Liver (tissue), 9 donors: ENCODE measurements around the gene WNK2. TPM values are rescaled to one million over a fixed set of nuclear protein-coding genes. Genes with fewer than 3 reads are reported as not detected.
A peak's percentile ranks its signal among the peaks of the same experiment; 100 is the strongest.

ENCODE experiments used
- DNase-seq: peaks from one replicate; pipeline ENCODE4 v3.0.0-alpha.2; 2017; ENCODE audit warnings: low spot score
- H3K27ac ChIP-seq, 2 donors: one replicate each; pipeline ENCODE4 v1.7.0; 2013; ENCODE audit warnings: inconsistent platforms in 2 of 2, low read length in 2 of 2, control low read depth in 1 of 2, low read depth in 1 of 2, mild to moderate bottlenecking in 1 of 2
- H3K27me3 ChIP-seq, 4 donors: one replicate each; pipeline versions ENCODE4 v1.6.1 to v1.7.0; 2013; ENCODE audit warnings: low read length in 3 of 4, inconsistent platforms in 1 of 4, mild to moderate bottlenecking in 1 of 4, moderate library complexity in 1 of 4; ENCODE audit not compliant: control insufficient read depth in 4 of 4, insufficient read depth in 4 of 4
- H3K36me3 ChIP-seq, 4 donors: one replicate each; pipeline versions ENCODE4 v1.6.1 to v1.7.0; 2013; ENCODE audit warnings: low read length in 3 of 4, mild to moderate bottlenecking in 3 of 4, low read depth in 1 of 4, moderate library complexity in 1 of 4; ENCODE audit not compliant: control insufficient read depth in 4 of 4, insufficient read depth in 3 of 4
- H3K4me1 ChIP-seq, 4 donors: one replicate each; pipeline versions ENCODE4 v1.6.1 to v1.7.0; 2013; ENCODE audit warnings: low read length in 3 of 4, mild to moderate bottlenecking in 3 of 4, moderate library complexity in 1 of 4; ENCODE audit not compliant: control insufficient read depth in 4 of 4, insufficient read depth in 4 of 4
- H3K4me3 ChIP-seq, 3 donors: one replicate each; pipeline versions ENCODE4 v1.6.1 to v1.7.0; 2013; ENCODE audit warnings: low read length in 3 of 3, control low read depth in 1 of 3, low read depth in 1 of 3, mild to moderate bottlenecking in 1 of 3
- H3K9ac ChIP-seq, 2 donors: one replicate each; pipeline ENCODE4 v1.7.0; 2013; ENCODE audit warnings: low read length in 2 of 2, mild to moderate bottlenecking in 2 of 2, moderate library complexity in 2 of 2, control low read depth in 1 of 2, low read depth in 1 of 2
- H3K9me3 ChIP-seq, 4 donors: one replicate each; pipeline versions ENCODE4 v1.6.1 to v1.7.0; 2013; ENCODE audit warnings: low read length in 3 of 4; ENCODE audit not compliant: control insufficient read depth in 4 of 4
- CTCF ChIP-seq: fragments of 150-350 bp; IDR thresholded peaks from 2 replicates; pipeline ENCODE4 v1.5.1; 2017; ENCODE audit warnings: improper control_type of control experiment, low read depth, low read length; ENCODE audit not compliant: missing input control
- FOXA2 ChIP-seq: IDR thresholded peaks from 2 replicates; pipeline ENCODE4 v1.6.1; 2016; ENCODE audit warnings: antibody characterized with exemption
- GABPA ChIP-seq, 2 donors: IDR thresholded peaks in 1 of 2; conservative IDR thresholded peaks in 1 of 2; 2 replicates each; pipeline ENCODE4 v1.6.1; 2016; ENCODE audit warnings: antibody characterized with exemption in 2 of 2, mild to moderate bottlenecking in 1 of 2, moderate library complexity in 1 of 2
- HNF4A ChIP-seq, 2 donors: conservative IDR thresholded peaks; 2 replicates each; pipeline ENCODE4 v1.6.1; 2016; ENCODE audit warnings: antibody characterized with exemption in 2 of 2, mild to moderate bottlenecking in 2 of 2
- HNF4G ChIP-seq: IDR thresholded peaks from 2 replicates; pipeline ENCODE4 v1.6.1; 2016; ENCODE audit warnings: antibody characterized with exemption
- JUND ChIP-seq, 2 donors: IDR thresholded peaks; 2 replicates each; pipeline ENCODE4 v1.6.1; 2016; ENCODE audit warnings: antibody characterized with exemption in 2 of 2
- MAX ChIP-seq: IDR thresholded peaks from 2 replicates; pipeline ENCODE4 v1.6.1; 2016; ENCODE audit warnings: antibody characterized with exemption
- RAD21 ChIP-seq, 2 donors: IDR thresholded peaks; 2 replicates each; pipeline ENCODE4 v1.6.1; 2016; ENCODE audit warnings: antibody characterized with exemption in 2 of 2, mild to moderate bottlenecking in 2 of 2
- RXRA ChIP-seq, 2 donors: IDR thresholded peaks; 2 replicates each; pipeline ENCODE4 v1.6.1; 2017 to 2018; ENCODE audit warnings: antibody characterized with exemption in 2 of 2, mild to moderate bottlenecking in 1 of 2
- SP1 ChIP-seq: IDR thresholded peaks from 2 replicates; pipeline ENCODE4 v1.6.1; 2018; ENCODE audit warnings: antibody characterized with exemption, mild to moderate bottlenecking
- WGBS: extraction: QIAGEN DNeasy Blood & Tissue Kit; methylation state at CpG from one replicate; pipeline ENCODE4 v1.1.7; 2013; 5-methylcytosine and 5-hydroxymethylcytosine counted together
- polyA plus RNA-seq, 2 donors: library from polyadenylated mRNA; stranded (reverse) in 1 of 2; unstranded in 1 of 2; fragments of 200-250 nt in 1 of 2; fragments of >200 nt in 1 of 2; fragmentation: Nextera tagmentation in 1 of 2; extraction: Ambion mirVana in 1 of 2; gene quantifications; one replicate each; pipeline versions ENCODE4 v1.2.1 to v1.2.3, GENCODE V29; 2013 to 2015
- total RNA-seq, 2 donors: library from RNA; depleted of rRNA; stranded (reverse); fragments of >200 nt; gene quantifications; one replicate each; pipeline ENCODE4 v1.2.3, GENCODE V29; 2014
- TF ChIP-seq, protein P1 (sequence below): IDR thresholded peaks from 2 replicates; pipeline ENCODE4 v1.6.1; 2016; ENCODE audit warnings: antibody characterized with exemption
- TF ChIP-seq, protein P2 (sequence below): IDR thresholded peaks from 2 replicates; pipeline ENCODE4 v1.6.1; 2016; ENCODE audit warnings: antibody characterized with exemption
- donor health status: healthy.
- donor health status: healthy.
- donor health status: healthy.
- donor health status: healthy.
- donor health status: healthy.

WNK2 gene
- total and polyA plus RNA-seq, 4 donors = 0.65 to 4.4 (median 1.7) TPM

DNA sequence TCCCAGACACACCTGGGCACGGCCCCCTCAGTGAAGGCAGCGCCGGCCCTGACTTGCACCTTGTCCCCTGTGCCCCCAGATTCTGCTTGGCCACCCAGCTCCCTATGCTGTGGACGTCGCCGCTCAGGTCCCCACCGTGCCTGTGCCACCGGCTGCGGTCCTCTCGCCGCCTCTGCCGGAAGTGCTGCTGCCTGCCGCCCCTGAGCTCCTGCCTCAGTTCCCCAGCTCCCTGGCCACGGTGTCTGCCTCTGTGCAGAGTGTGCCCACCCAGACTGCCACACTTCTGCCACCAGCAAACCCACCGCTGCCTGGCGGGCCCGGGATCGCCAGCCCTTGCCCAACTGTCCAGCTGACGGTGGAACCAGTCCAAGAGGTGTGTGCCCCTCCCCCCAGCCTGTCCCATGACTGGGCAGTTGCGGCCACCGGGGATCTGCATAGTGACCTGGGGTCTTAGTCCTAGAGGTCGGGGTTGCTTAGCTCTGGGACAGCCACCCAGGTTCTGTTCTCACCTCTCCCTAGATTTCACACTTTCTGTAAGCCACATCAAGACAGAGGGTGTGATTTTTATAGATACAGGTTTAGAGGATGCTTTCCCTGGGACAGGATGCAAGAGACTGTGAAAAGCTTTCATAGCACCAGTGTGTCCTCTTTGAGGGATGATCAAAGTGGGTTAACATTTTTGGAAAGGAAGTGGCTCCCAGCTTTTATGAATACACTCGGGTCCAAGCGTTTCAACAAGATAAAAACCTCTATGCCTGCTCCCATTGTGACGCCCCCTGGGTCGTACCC is 78.0 kb downstream of the WNK2 start:
- no peaks in the 10 kb centered on the region for H3K27me3 ChIP-seq
- H3K4me1 ChIP-seq = peaks cover 0 to 2% (median 0%) of the 10 kb centered on the region in 4 donors
- H3K9ac ChIP-seq = no peak overlapping the region
- no peaks in the 10 kb centered on the region for H3K36me3 ChIP-seq
- 89% methylated on average over 26 of the region's 26 CpGs for WGBS
- H3K9me3 ChIP-seq = no peaks in the 10 kb centered on the region
- DNase-seq = peak; percentile 31
- no peak overlapping the region for H3K27ac ChIP-seq
- TF ChIP-seq RXRA (IDR thresholded peaks at IDR 0.05) = no peak
- TF ChIP-seq HNF4G = no peak
- no peak for TF ChIP-seq CTCF
- TF ChIP-seq MAX = no peak
- TF ChIP-seq RAD21 (IDR thresholded peaks at IDR 0.05) = no peak
- TF ChIP-seq, protein P1, sequence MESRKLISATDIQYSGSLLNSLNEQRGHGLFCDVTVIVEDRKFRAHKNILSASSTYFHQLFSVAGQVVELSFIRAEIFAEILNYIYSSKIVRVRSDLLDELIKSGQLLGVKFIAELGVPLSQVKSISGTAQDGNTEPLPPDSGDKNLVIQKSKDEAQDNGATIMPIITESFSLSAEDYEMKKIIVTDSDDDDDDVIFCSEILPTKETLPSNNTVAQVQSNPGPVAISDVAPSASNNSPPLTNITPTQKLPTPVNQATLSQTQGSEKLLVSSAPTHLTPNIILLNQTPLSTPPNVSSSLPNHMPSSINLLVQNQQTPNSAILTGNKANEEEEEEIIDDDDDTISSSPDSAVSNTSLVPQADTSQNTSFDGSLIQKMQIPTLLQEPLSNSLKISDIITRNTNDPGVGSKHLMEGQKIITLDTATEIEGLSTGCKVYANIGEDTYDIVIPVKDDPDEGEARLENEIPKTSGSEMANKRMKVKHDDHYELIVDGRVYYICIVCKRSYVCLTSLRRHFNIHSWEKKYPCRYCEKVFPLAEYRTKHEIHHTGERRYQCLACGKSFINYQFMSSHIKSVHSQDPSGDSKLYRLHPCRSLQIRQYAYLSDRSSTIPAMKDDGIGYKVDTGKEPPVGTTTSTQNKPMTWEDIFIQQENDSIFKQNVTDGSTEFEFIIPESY = no peak
- no peak for TF ChIP-seq FOXA2
- TF ChIP-seq GABPA (IDR thresholded peaks at IDR 0.05 in 1 of 2, conservative IDR thresholded peaks at IDR 0.05 in 1 of 2) = no peak
- no peak overlapping the region for H3K4me3 ChIP-seq

GRCh38 chr9:93262537-93263310 is 78.8 kb downstream of the WNK2 start:
- TF ChIP-seq, protein P2, sequence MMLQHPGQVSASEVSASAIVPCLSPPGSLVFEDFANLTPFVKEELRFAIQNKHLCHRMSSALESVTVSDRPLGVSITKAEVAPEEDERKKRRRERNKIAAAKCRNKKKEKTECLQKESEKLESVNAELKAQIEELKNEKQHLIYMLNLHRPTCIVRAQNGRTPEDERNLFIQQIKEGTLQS = no peak
- TF ChIP-seq GABPA (IDR thresholded peaks at IDR 0.05 in 1 of 2, conservative IDR thresholded peaks at IDR 0.05 in 1 of 2) (no peak), SP1 (no peak), CTCF (no peak), JUND (IDR thresholded peaks at IDR 0.05) (no peak), HNF4A (conservative IDR thresholded peaks at IDR 0.05) (no peak), RXRA (IDR thresholded peaks at IDR 0.05) (peak in 1 of 2 donors; percentile 20), HNF4G (no peak)
- TF ChIP-seq, protein P1 = no peak
- Histone ChIP-seq H3K27ac (no peak overlapping the region), H3K9me3 (no peaks in the 10 kb centered on the region), H3K27me3 (no peaks in the 10 kb centered on the region), H3K4me1 (peaks cover 0 to 2% (median 0%) of the 10 kb centered on the region in 4 donors), H3K36me3 (no peaks in the 10 kb centered on the region), H3K9ac (no peak overlapping the region), H3K4me3 (no peak overlapping the region)
- DNase-seq = peak; percentile 30
- WGBS = 84% methylated on average over 19 of the region's 19 CpGs
